Kidney epithelial cell (primary cell): ENCODE results near the gene HDGFL2. TPM values are rescaled to one million over a fixed set of nuclear protein-coding genes. Genes with fewer than 3 reads are reported as not detected.

Experiments
- DNase-seq: peaks from one replicate; pipeline ENCODE4 v3.0.0-alpha.2; 2010; ENCODE audit warnings: low read depth
- H3K27me3 ChIP-seq: 2 replicates; pipeline ENCODE4 v1.6.0; 2011; ENCODE audit warnings: low read length; ENCODE audit not compliant: control insufficient read depth, insufficient read depth
- H3K36me3 ChIP-seq: 2 replicates; pipeline ENCODE4 v1.5.1; 2011; ENCODE audit warnings: low read length; ENCODE audit not compliant: control insufficient read depth, insufficient read depth
- H3K4me3 ChIP-seq: 2 replicates; pipeline ENCODE4 v1.5.1; 2011; ENCODE audit warnings: low read depth, mild to moderate bottlenecking, control low read depth, low read length
- total RNA-seq: library from RNA; depleted of rRNA; stranded (reverse); fragments of >200 nt; gene quantifications from 2 replicates; pipeline ENCODE4 v1.2.3, GENCODE V29; 2015
- TF ChIP-seq, protein P1 (sequence below): IDR thresholded peaks from 2 replicates; pipeline ENCODE4 v1.5.1; 2011; ENCODE audit warnings: mild to moderate bottlenecking, moderate library complexity, low read length, control low read depth, inconsistent platforms; ENCODE audit not compliant: insufficient read depth, poor library complexity, severe bottlenecking

The HDGFL2 gene
- total RNA-seq, 1 donor from 2014 or later = 82.0 TPM

DNA sequence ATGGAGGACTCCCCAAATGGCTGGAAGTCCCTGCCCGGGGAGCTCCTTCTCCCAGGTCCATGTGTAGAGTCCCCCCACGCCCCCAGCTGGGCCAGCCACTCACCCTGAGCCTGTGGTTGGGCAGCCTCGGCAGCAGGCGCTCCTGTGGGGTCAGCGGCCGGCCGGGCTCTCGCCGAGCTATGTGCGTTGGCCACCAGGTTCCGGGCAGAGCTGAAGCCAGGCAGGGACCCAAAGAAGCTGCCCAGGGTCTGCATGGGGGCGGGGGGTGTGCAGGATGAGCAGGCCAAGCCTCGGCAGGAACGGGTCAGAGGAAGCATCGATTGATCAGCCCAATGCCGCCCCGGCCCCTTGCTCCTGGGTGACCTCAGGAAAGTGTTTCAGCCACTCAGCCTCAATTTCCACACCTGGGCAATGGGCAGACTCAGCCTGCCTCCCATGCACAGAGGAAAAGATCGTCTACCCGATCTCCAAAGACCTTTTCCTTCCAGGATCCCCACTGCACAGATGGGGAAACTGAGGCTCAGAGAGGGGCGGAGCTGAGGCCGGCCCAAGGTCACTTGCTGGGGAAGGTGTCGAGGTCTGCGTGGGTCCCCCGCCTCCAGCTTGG lies 45.5 kb downstream of the HDGFL2 start:
- no peak for DNase-seq
- no peaks in the 10 kb centered on the region for H3K36me3 ChIP-seq
- peaks cover 3% of the 10 kb centered on the region for H3K27me3 ChIP-seq
- TF ChIP-seq, protein P1, sequence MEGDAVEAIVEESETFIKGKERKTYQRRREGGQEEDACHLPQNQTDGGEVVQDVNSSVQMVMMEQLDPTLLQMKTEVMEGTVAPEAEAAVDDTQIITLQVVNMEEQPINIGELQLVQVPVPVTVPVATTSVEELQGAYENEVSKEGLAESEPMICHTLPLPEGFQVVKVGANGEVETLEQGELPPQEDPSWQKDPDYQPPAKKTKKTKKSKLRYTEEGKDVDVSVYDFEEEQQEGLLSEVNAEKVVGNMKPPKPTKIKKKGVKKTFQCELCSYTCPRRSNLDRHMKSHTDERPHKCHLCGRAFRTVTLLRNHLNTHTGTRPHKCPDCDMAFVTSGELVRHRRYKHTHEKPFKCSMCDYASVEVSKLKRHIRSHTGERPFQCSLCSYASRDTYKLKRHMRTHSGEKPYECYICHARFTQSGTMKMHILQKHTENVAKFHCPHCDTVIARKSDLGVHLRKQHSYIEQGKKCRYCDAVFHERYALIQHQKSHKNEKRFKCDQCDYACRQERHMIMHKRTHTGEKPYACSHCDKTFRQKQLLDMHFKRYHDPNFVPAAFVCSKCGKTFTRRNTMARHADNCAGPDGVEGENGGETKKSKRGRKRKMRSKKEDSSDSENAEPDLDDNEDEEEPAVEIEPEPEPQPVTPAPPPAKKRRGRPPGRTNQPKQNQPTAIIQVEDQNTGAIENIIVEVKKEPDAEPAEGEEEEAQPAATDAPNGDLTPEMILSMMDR = no peak
- H3K4me3 ChIP-seq = no peak overlapping the region

DNA sequence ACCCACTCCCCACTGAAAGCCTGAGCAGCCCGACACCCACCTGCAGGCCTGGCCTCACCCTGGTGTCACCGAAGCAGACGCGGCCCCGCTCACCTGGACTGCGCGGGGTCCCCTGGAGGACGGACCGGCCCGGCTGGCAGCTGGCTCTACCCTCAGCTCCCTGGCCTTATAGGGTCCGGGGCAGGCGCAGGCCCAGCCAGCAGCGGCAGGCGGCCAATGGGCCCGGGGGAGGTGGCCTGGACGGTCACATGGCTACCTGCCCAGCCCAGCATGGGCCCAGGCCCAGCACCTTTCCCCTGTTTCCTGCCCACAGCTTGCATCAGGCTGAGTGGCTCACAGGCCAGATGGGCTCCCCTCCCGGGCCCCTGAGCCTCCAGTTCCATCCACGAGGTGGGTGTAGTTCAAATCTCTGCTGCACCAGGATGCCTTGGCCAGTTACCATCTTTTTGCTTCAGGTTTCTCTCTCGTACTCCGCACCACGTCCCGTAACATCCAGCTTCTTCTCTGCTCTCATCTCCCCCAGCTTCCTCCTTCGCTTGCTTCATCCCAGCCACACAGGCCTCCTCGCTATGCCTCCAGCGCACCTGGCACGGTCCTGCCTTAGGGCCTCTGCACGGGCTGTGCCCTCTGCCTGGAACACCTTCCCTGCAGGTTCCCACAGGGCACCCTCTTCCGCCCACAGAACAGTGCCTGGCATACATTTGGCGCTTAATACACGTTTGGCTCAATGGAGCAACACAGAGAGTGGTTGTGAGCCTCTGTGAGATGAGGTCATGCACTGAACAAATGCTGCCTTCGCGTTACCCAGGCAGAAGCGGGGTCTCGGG lies 46.5 kb downstream of the HDGFL2 start, which contains the start of gene PLIN4:
TSS of gene PLIN4 (minus strand) at position 142 of the 827 bp plus-strand sequence. CDS start 214 bp downstream, outside the sequence.
- no peak within 1 kb of the TSS for H3K4me3 ChIP-seq

DNA sequence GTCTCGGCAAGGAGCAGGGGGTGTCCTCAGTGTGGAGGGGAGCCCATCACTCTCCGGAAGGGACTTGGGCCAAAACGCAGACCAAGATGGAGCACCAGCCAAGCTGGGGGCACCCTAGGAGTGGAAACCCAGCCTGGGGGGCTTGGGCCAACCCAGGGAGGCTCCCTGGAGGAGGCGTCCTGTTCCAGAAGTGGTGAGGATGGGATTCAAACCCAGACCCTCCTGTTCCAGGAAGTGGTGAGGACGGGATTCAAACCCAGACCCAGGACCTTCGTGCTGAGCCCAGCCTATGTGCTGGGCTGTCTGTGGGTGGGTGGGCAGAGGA lies 47.0 kb downstream of the HDGFL2 start:
- TF ChIP-seq, protein P1 = no peak
- Histone ChIP-seq H3K27me3 (peaks cover 3% of the 10 kb centered on the region), H3K4me3 (no peak overlapping the region), H3K36me3 (no peaks in the 10 kb centered on the region)
- no peak for DNase-seq

More for the DNA sequence above, 46.5 kb downstream of the HDGFL2 start, which contains the start of gene PLIN4:
- TF ChIP-seq, protein P1 = no peak
- Histone ChIP-seq H3K36me3 (no peaks in the 10 kb centered on the region), H3K27me3 (peaks cover 3% of the 10 kb centered on the region)
- no peak for DNase-seq

DNA sequence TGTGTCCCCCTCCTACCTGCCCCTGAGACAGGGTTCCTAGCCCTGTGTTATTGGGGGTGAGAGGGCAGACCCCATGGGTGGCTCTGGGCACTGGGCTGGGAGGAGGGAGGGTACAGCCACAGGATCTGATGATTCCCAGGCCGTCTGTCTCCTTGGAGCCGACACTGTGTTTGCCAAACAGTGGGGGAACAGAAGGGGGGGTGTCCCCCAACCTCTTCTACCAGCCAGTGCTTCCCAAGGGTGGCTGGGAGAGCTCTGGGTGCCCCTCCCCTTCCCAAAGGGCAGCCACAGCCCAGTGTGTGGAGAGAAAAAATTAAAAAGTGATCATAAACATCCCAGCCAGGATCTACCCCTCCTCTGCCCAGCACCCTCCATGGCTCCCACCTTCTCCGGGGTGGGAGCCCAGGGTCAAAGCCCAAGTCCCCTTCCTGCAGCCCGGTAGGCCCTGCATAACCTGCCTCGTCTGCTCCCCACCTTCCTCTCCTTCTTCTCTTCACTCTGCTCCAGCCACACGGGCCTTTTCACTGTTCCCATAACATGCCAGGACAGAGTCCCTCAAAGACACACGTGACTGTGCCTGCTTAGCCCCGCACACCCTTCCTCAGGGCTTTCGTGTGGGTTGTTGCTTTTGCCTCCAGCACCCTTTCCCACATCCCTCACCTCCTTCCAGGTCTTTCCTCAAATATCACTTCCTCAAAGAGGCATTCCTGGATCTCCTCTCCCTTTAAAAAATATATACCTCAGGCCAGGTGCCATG lies 47.6 kb downstream of the HDGFL2 start:
- no peak for DNase-seq
- TF ChIP-seq, protein P1 = no peak
- no peaks in the 10 kb centered on the region for H3K36me3 ChIP-seq
- peaks cover 3% of the 10 kb centered on the region for H3K27me3 ChIP-seq
- no peak overlapping the region for H3K4me3 ChIP-seq

DNA sequence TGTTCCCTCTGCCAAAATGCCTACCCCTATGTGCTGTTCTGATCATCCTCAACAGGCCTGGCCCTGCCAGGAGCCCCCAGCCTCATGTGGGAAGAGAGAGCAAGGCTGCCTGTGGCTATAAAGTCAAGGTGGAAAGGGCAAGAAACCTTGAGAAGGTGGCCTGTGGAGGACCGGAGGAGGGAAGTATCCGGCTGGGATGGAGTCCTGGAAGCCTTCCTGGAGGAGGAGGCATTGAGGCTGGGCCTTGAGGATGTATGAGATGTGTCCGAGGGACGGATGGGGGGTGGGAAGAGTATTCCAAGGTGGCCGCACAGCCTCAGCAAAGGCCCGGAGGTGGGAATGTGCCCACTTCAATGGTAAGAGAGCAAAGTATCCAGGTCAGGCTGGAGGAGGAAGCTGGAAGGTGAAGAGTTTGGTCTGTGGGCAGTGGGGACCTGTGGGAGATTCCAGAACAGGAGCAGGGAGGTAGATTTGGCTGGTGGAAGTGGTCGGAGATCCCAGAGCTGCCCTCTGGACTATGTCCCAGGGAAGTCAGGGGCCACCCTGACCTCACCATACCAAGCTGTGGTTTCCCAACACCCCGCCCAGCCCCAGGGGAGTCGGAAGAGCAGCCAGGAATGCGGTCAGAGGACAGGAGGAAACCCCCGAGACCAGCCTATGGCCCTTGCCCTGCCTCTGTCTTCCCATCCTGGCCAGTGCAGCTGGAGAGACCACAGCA lies 49.2 kb downstream of the HDGFL2 start:
- DNase-seq = no peak
- TF ChIP-seq, protein P1 = no peak
- Histone ChIP-seq H3K36me3 (no peaks in the 10 kb centered on the region), H3K4me3 (no peak overlapping the region), H3K27me3 (peaks cover 1% of the 10 kb centered on the region)
